Measurements from ENCODE around the gene ZNF619. TPM values are rescaled to one million over a fixed set of nuclear protein-coding genes. Genes with fewer than 3 reads are reported as not detected.

The ZNF619 gene
- total and polyA plus RNA-seq, 3 donors from 2014 or later: 3.0 to 4.4 (median 4.1) TPM

DNA sequence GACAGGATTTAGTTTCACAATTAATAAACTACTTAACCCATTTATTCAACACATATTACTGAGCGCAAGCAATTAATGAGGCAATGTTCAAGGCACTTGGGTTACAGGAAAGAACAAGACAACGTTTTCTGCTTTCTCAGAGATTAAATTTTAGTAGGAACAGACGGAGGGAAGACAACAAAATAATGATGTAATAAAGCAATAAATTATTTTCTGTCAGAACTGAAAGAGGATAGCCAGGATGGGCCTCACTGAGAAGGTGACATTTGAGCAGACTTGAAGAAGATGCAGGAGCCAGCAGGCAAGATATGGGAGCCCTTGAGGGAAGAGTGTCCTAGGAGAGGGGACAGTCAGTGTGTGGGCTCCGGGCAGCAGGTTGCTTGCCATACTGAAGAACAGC lies 31.0 kb upstream of the ZNF619 start:
- no peaks in the 10 kb centered on the region for H3K9me3 ChIP-seq

DNA sequence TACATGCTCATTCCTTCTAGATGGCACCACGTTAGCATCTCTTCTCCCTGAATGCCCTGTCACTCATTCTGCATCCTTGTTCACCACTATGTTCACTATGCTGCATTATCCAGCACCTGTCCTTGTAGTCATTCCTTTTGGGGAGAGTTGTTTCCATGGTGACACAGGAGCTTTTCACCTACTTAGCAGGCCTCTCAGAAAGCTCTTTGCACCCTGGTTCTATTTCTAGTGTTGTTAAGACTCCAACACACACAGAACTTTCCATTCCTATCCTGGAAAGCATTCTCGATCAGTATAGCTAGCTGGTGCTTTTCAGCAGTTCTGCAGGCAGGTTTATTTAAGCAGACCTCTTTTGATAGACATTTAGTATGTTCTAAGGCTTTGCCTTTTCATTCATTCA lies 26.5 kb upstream of the ZNF619 start:
- WGBS, 2 donors: 86 to 88% methylated on average over 2 of the region's 2 CpGs
- Histone ChIP-seq H3K4me3 (no peak overlapping the region), H3K36me3 (ENCODE audit: low read depth, missing control alignments) (no peaks in the 10 kb centered on the region), H3K9me3 (no peaks in the 10 kb centered on the region), H3K4me1 (peaks cover 14% of the 10 kb centered on the region), H3K27me3 (no peaks in the 10 kb centered on the region), H3K27ac (no peak overlapping the region)
- intact Hi-C loops (cut with DNase I; ENCODE audit: low total_unique reads): loop anchor here (10.0 kb wide), 1 partner anchor 136 kb away; no protein-coding TSS in a partner anchor
- no peak for TF ChIP-seq POLR2A (IDR thresholded peaks at IDR 0.05)
- TF ChIP-seq, protein P1, sequence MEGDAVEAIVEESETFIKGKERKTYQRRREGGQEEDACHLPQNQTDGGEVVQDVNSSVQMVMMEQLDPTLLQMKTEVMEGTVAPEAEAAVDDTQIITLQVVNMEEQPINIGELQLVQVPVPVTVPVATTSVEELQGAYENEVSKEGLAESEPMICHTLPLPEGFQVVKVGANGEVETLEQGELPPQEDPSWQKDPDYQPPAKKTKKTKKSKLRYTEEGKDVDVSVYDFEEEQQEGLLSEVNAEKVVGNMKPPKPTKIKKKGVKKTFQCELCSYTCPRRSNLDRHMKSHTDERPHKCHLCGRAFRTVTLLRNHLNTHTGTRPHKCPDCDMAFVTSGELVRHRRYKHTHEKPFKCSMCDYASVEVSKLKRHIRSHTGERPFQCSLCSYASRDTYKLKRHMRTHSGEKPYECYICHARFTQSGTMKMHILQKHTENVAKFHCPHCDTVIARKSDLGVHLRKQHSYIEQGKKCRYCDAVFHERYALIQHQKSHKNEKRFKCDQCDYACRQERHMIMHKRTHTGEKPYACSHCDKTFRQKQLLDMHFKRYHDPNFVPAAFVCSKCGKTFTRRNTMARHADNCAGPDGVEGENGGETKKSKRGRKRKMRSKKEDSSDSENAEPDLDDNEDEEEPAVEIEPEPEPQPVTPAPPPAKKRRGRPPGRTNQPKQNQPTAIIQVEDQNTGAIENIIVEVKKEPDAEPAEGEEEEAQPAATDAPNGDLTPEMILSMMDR (IDR thresholded peaks at IDR 0.05): no peak
- no peak for DNase-seq

More for the DNA sequence above, 31.0 kb upstream of the ZNF619 start:
- DNase-seq: no peak
- H3K36me3 ChIP-seq (ENCODE audit: low read depth, missing control alignments): no peaks in the 10 kb centered on the region
- intact Hi-C loops (cut with DNase I; ENCODE audit: low total_unique reads): no loop called here
- no peak overlapping the region for H3K27ac ChIP-seq
- WGBS, 2 donors: 79 to 82% methylated on average over 4 of the region's 4 CpGs
- no peak for TF ChIP-seq POLR2A (IDR thresholded peaks at IDR 0.05)
- TF ChIP-seq, protein P1 (IDR thresholded peaks at IDR 0.05): no peak
- H3K27me3 ChIP-seq: no peaks in the 10 kb centered on the region
- no peak overlapping the region for H3K4me3 ChIP-seq
- no peaks in the 10 kb centered on the region for H3K4me1 ChIP-seq

DNA sequence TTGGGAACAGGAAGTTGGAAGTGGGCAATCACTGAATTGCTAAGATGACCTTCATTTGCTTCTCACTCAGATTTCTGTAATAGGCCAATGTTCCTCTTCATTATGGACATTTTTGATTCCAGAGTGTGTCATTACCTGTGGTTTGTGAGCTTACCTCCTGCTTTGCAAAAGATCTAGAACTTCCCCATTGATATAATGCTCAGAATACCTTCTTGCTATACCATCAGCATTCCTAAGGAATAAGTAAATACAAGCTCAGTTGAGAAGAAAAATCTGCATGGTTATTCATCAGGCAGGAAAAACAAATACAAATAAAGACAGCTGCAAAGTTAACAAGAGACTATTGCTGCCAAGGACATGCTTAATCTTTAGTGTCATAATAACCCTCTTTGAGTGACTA lies 25.4 kb upstream of the ZNF619 start:
- no peaks in the 10 kb centered on the region for H3K9me3 ChIP-seq
- no peak overlapping the region for H3K27ac ChIP-seq
- H3K27me3 ChIP-seq: no peaks in the 10 kb centered on the region
- intact Hi-C loops (cut with DNase I; ENCODE audit: low total_unique reads): loop anchor here (10.0 kb wide), 1 partner anchor 137 kb away; no protein-coding TSS in a partner anchor
- no peak for DNase-seq
- peaks cover 14% of the 10 kb centered on the region for H3K4me1 ChIP-seq
- no peaks in the 10 kb centered on the region for H3K36me3 ChIP-seq (ENCODE audit: low read depth, missing control alignments)
- no peak for TF ChIP-seq POLR2A (IDR thresholded peaks at IDR 0.05)
- TF ChIP-seq, protein P1 (IDR thresholded peaks at IDR 0.05): no peak
- no peak overlapping the region for H3K4me3 ChIP-seq

DNA sequence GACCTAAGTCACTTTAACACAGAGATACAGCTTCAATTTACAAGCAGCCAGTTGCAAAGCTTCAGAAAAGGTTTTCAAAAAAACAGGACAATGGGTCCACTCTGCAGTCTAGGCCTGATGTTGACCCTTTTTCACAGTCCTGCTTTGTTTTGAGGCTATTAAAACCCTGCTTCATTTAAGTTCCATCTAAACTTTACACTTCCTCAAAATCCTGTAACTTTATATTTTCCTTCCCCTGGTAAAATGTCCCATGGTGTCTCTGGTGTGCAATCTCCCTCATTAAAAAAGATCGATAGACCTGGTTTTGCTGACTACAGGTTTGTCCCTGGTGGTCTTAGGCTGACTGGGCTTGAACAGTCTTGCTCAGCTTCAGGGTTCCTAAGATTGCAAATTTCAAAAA lies 24.9 kb upstream of the ZNF619 start:
- no peak for DNase-seq
- no peaks in the 10 kb centered on the region for H3K36me3 ChIP-seq (ENCODE audit: low read depth, missing control alignments)

DNA sequence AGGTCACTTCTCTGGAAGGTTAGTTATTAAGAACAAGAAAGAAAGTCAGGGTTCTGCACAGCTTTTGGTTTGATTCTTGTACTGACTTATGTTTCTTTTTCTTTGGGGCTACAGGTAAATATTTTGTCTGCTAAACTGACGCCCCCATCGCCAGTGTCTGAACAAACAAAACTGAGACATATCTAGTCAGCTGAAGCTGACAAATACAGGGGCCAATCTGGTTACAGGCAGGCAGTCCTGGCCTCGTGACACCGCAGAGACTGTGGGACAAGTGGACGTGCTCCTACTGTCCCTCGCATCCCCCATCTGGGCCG lies 24.4 kb upstream of the ZNF619 start:
- no peak for TF ChIP-seq POLR2A (IDR thresholded peaks at IDR 0.05)
- TF ChIP-seq, protein P1 (IDR thresholded peaks at IDR 0.05): no peak
- no peaks in the 10 kb centered on the region for H3K27me3 ChIP-seq
- peaks cover 14% of the 10 kb centered on the region for H3K4me1 ChIP-seq
- H3K27ac ChIP-seq: peak overlapping the region; percentile 90 to 92
- WGBS, 2 donors: 1% methylated on average over 7 of the region's 7 CpGs
- intact Hi-C loops (cut with DNase I; ENCODE audit: low total_unique reads): loop anchor here (10.0 kb wide), 1 partner anchor 138 kb away; no protein-coding TSS in a partner anchor
- H3K4me3 ChIP-seq: peak overlapping the region; percentile 61 to 77
- DNase-seq: no peak
- no peaks in the 10 kb centered on the region for H3K9me3 ChIP-seq
- no peaks in the 10 kb centered on the region for H3K36me3 ChIP-seq (ENCODE audit: low read depth, missing control alignments)

More for the DNA sequence above, 24.9 kb upstream of the ZNF619 start:
- TF ChIP-seq, protein P1 (IDR thresholded peaks at IDR 0.05): no peak
- H3K9me3 ChIP-seq: no peaks in the 10 kb centered on the region
- peak overlapping the region; percentile 90 to 92 for H3K27ac ChIP-seq
- WGBS, 2 donors: 67 to 71% methylated on average over 1 of the region's 1 CpG
- peak overlapping the region in 1 of 2 donors; percentile 77 for H3K4me3 ChIP-seq
- H3K27me3 ChIP-seq: no peaks in the 10 kb centered on the region
- intact Hi-C loops (cut with DNase I; ENCODE audit: low total_unique reads): loop anchor here (10.0 kb wide), 1 partner anchor 137 kb away; no protein-coding TSS in a partner anchor
- H3K4me1 ChIP-seq: peaks cover 14% of the 10 kb centered on the region

All from testis (tissue), 3 donors.